NCI-H2029 (cell line): ENCODE results near the gene MAPK4.

ENCODE experiments used
- DNase-seq: peaks from one replicate; lab custom pipeline; 2025; lab: John Stamatoyannopoulos, UW

Gene MAPK4

DNA sequence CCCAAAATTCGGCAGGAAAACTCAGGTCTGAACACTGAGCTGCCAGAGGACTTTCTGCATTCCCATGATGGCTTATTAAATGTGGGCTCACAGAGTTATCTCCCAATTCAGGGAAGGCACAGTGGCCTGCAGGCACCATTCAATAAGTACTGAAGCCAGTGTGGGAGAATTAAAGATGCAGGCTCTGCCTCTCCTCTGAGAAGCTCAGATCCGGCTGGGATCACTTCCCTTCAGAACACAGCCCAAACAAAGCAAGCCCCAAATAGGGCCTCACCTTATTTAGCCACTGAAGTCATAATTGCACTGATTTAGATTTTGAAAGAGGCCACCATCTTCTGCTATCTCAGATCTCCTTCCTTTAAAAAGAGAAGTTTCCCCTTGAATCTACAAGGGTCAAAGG, 94.3 kb downstream of the MAPK4 start:
- no peak for DNase-seq

DNA sequence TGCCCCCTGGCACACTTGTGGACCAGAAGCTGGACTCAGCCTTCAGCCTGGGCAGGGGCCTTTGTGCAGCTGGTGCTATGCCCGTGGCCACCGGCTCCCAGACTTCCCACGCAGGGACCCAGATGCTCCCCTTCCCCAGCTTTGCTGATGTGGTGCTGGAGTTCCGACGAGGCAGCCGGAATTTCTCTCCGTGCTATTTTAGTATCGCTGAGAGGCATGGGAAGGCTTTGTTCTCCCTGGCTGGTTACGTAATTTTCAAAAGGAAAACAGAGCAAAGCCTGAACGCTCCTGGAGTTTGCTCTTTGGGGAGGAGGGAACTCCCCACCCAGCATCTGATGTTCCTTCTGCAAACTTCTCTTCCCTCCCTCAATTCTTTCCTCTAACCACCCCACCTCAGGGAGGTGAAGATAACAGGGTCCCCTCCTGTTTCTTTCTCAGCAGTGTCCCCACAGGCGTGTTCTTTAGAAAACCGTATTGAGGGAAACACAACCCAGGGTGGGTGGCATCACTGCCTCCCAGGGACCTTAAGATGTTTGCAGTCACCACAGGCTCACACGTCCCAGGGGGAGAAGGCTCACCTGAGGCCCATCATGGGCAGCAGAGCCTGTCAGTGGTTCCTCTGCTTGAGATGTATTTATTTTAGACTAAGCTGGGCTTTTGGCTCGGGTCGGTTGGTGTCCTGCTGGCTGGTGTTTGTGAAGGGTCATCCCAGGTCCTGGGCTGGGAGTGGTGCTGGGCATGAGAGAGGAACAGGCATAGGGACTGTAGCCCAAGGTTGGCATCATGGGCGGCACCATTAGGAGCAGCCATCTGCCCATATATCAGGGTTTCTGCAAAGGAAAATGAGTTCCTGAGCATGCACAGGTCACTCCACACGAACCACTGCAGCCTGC, 95.0 kb downstream of the MAPK4 start:
- DNase-seq: no peak

DNA sequence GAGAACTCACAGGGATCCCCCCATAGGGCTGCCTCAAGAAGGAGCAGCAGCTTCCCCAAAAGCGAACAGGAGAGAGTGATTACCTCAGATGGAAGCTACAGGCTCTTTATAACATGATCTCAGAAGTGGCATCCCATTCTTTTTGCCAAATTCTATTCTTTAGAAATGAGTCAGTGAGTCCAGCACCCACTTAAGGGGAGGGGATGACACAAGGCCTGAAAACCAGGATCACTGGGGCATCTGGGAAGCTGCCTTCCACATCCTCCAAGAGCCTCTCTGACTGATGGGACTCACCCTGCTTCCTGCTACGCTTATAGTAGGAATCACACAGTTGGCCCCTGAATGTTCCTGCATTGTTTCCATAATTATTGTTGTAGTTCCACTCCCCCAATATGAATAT, 96.5 kb downstream of the MAPK4 start:
- no peak for DNase-seq

DNA sequence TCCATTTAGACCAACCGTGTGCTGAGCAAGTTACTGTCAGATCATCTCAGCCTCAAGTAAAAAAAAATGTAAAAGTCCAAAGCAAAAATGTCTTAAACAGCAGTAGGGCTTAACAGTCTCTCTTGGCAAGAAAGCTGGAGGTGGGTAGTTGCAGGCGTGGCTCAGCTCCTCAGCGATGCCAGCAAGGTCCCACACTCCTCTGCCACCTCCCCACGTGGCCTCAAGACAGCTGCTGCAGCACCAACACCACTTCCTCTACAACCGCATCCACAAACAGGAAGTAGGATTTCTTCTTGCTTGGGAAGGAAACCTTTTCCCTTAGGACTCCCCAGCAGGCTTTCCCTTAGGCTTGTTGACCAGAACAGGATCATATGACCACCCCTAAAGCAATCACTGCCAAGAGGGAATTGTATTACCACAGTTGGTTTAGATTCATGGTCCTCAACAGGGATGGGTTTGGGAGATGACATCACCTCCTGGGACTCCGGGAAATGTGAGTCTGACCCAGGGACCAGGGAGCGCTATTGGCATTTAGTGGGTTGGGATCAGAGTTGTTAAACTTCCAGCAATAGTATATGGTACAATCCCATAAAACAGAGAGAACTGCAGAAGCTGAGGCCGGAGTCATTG, 97.1 kb downstream of the MAPK4 start:
- DNase-seq: no peak

DNA sequence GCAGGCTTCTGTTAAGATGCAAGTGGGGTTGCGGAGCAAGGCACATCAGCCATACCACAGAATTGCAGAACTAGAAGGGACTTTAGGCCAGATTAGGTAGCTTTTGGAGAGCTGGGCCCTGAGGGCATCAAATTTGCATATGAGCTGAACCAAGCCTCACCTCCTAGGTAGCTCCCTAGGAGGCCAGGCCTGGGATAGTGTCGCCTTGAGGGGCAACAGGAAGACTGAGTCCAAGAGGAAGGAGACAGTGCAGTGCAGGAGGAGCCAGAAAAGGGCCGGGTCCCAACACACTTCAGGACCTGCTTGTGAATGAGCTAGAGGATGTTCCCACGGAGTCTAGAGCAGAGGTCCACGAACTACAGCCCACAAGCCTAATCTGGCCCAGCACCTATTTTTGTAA, 98.7 kb downstream of the MAPK4 start:
- no peak for DNase-seq

DNA sequence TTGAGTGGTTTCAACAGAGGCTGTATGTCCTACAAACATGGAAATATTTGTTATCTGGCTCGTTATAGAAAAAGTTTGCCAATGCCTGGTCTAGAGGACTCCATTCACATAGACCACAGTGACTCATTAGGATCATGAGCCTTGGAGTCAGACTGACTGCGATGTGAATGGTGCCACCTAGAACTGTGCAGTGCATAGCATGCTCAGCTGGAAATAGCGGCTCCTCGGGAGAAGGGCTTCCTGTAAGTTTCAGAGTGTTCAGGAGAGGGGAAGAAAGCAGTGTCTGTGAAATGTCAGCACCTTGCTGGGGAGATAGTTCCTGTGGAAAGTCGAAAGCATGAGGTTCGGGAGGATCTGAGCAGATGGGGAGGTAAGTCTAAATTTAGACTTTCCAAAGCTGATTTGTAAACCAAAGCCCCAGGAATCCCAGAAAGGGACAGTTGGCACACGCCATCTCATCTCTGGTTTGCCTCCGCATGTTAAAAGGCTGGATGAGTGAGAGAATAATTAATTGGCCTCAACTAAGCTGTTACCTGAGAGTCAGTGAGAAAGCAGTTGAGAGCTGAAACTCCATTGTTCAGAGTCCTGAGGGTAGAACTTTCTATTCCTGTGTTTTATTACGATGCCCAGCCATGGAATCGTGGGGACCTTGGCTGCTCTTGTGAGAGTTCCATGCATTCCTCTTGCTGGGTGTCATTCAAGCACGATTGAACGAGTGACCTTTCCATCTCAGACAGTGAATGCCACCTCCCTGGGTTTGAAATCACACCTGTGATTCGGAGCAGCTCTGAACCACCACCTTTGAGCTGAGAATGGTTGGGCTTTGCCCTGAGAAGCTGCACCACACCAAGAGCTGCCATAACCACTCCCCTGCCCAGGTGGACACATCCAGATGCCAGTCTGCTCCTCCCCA, 99.5 kb downstream of the MAPK4 start:
- no peak for DNase-seq

DNA sequence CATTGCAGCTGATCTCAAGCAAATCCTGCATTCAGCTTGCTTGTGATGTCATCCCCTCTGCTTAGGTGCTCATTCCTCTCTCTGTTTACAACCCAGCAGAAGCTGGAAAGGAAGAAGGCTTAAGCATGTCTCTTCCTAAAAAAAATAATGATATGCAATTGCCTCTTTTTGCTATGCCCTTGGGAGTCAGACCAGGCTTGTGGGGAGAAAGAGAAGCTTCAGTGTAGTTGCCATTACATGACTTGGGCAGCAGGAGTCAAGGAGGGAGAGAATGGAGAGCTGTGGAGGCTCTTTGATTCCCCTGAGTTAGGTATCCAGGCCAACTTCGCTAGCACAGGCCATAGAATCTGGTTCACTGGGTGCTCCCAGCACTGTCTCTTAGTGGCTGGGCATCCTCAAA, 101.1 kb downstream of the MAPK4 start:
- DNase-seq: no peak

DNA sequence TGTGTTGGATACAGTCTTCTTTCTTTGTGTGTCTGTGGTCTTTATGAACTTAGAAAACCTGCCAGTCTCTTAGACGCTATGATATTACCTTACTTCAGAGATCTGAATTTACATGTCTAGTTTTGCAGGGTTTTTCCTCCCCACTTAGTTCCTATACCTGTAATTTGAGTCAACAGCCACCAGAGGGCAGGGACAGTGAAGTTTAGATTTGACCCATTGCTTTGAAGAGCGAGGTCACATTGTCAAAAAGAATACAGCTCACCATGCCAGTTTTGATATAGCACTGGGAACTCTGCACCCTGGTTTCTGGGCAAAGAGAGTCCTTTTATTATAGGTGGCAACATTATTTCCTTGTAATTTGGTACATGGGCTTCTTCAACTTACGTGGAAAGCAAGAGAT, 102.3 kb downstream of the MAPK4 start:
- no peak for DNase-seq

DNA sequence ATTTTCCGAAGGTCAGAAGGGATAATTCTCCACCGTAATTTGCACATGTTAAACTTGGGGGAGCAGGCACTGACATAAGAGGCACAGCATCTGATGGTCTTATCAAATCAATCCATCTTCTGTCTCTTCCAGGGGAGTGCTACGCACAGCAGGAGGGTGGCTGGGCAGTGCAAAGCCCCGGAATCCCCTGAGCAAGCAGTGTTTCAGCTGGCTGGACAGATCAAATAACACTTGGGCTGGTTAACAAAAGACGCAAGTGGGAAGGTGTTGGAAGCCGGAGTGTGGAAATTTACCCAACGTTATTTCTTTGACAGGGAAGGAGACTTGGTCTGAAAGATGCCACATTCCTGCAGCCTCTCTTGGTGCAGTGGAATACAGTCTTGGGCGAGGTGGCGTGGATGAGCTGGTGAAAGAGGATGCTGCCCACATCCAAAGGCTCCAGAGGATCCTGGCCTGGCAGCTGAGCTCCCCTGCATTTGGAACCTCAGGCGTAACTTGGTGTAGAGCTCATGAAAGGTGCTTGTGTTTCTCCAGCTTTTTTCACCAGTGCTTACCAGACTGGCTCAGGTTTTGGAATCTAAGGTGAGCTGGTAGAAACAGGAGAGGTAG, 103.0 kb downstream of the MAPK4 start:
- no peak for DNase-seq

DNA sequence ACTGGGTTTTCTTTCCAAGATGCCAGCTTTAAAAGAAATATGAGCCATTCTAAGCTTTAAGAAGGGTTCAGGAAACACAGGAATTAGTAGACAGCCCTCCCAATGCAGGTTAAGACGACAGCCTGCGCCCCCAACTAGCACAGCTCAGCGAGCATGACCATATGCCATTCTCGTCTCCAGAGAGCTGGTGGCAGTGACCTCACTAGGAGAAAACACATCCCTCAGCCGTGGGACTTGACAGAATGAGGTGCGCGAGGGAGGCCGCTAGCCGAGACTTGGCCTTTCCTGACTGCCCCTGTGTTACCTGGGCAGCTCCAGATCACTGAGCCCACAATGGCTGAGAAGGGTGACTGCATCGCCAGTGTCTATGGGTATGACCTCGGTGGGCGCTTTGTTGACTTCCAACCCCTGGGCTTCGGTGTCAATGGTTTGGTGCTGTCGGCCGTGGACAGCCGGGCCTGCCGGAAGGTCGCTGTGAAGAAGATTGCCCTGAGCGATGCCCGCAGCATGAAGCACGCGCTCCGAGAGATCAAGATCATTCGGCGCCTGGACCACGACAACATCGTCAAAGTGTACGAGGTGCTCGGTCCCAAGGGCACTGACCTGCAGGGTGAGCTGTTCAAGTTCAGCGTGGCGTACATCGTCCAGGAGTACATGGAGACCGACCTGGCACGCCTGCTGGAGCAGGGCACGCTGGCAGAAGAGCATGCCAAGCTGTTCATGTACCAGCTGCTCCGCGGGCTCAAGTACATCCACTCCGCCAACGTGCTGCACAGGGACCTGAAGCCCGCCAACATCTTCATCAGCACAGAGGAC, 103.9 kb downstream of the MAPK4 start:
- DNase-seq: no peak

DNA sequence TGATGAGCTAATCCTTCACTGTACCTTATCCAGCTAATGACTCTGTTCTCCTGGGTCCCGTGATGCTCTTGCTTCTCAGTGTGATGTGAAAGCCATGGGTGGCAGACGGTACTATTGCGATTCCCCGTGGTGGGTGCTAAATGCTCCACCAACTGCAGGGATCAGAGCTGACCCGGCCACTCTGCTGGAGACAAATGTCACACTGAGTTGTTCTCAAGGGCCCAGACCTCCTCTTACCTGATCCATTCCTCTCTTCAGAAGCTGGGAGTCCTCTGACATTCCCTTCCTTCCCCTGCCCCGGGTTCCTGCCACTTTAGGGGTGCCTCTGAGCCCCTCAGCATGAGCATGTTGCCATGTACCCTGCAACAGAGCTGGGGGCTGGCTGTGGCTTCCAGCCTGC, 105.1 kb downstream of the MAPK4 start:
- DNase-seq: no peak

DNA sequence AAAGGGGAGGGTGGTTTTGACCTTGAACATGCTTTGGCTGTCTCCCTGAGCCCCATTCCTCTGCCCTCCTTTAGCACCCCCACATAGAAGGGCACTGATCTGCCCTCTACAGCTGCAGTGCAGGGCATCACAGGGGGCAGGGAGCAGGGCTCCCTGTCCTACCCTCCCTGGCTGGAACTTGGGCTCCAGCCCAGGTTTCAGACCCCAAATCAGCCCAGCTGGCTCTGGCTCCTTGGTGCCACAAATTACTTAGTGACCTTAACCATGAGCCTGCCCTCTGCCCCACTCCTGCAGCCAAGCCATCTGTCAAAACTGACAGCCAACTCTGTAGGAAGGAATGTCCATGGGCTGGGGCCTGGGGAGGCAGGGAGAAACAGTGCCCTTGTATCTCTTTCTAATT, 105.6 kb downstream of the MAPK4 start:
- DNase-seq: no peak

DNA sequence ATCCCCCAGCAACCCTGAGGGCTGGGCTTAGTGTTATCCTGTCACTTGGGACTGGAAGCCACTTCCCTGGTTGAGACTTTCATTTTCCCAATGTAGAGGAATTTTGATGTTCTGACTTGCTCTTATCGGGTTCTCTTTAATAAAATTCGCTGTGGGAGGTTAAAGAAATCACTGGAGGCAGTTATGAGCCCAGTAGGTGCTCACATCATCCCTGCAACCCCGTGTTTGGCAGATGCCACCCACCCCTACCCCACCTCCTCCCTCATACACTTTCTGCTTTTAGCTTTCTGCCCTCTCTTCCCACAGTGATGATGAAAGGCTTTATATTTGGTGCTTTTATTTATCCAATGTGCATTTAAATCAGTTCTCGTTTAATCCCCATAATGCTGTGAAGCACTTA, 106.6 kb downstream of the MAPK4 start:
- no peak for DNase-seq

DNA sequence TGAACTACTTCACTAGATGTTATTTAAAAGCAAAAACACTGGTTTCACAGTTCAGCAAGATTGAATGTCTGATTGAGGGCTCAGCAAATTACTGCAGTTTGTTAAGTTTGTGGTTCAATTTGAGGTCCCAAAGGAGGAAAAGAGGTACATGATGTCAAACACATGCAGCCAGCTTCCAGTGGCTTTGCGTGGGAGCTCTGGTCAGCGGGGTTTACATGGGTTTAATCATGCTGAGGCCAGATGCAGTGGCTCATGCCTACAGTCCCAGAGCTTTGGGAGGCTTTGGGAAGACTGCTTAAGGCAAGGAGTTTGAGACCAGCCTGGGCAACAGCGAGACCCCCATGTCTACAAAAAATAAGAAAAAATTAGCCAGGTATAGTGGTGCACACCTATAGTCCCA, 111.5 kb downstream of the MAPK4 start:
- DNase-seq: no peak

DNA sequence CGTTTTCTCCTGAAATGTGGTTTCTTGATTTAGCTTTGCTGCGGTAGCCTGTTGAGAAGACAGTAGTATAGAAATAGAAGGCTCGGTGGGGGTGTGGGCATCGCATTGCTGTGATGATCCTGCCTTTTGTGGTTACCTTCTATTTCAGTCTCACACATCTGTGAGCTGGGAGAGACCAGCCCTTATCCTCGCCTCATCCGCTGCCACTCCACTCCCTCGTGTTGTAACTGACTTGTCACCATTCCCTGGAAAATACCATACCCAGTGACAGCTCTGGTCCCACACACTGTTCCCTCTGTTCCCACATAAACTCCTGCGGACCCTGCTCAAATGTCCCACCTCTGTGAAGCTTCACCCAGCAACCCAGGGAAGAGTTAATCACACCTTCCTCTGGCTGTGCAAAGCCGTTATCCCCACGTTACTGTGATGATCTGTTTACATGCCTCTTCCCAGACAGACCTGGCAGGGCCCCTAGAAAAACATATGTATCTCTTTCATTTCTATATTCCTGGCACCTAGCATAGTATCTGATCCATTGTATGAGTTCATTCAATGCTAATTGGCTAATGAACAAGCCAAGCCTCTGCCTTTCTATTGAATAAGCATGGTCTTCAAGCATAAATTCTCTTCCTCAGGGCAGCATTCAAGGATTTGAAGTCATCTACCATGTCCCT, 114.6 kb downstream of the MAPK4 start:
- peak; percentile 50 for DNase-seq

DNA sequence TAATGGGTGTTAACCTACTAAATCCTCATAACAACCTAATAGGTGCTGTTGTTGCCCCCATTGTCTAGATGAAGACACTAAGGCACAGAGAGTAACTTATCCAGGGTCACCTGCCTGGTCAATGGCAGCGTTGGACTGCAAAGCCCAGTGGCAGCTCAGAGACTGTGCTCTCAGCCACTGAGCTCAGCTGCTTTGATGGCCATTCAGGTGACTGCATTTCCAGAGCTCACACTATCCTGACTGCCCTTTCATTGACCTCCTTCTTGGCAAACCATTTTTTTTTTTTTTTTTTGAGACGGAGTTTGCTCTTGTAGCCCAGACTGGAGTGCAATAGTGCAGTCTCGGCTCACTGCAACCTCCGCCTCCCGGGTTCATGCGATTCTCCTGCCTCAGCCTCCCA, 115.2 kb downstream of the MAPK4 start:
- no peak for DNase-seq

DNA sequence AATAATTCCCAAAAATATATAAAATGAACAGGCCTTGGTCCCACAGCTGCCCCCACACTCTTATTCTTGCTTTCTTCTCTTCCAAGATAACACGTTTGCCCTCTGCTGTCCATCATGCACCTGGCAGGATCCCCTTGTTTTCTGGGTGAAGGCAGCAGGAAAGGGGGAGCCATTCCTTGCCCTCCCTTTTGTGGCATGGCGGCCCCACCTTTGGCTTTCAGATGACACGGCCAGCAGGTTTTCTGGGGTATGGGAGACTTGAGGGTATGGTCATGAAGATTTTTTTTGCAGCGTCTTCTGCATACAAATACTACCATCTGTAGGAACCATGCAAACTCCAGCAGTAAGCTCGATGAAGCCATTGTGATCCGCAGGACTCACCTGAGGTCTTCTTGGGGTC, 118.8 kb downstream of the MAPK4 start:
- no peak for DNase-seq

DNA sequence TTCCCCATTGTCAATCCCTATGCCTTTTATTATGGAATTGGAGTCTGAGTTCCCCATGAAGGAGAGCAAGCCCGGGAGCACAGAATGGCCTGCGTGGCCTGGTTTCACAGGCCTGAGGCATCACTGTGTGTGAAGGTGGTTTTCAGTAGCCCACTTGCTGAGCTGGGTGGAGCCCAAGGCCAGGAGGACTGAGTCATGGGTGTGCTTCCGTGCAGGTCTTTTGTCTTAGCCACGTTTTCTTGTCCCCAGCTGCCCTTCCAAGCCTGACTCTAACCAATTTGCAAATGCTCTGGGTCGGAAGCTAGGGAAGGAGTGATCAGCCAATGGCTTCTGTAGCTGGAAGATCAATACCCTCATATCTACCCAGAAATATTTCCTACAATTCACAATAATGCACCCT, 119.2 kb downstream of the MAPK4 start:
- DNase-seq: no peak

DNA sequence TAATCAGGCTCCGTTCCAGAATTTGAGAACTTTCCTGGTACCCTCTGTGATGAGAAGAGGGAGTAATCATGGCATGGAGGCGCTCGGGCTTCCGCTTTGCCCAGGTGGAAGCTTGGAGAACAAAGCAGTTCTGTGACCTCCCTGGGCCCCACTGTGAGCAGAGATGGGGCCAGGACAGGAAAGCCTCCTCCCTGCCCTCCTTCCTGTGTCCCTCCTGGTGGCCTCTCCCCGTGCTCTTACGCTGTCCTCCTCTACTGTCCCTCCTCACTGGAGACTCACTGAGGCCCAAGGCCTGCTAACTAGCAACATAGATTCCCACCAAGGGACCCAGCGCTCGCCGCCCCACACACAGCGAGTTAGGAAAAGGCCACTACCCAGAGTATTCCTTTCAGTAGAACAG, 119.8 kb downstream of the MAPK4 start:
- DNase-seq: no peak

DNA sequence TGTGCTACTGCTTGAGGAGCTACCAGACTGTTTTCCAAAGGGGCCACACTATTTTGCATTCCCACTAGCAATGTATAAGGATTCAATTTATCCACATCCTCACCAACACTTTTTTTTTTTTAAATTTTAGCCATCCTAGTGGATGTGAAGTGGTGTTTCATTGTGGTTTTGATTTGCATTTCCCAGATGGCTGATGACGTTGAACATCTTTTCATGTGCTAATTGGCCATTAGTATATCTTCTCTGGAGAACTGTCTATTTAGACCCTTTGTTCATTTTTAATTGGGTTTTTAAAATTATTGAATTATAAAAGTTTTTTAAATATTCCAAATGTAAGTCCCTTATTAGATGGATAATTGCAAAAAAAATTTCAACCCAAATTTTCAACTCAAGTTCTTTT, 121.1 kb downstream of the MAPK4 start:
- no peak for DNase-seq

DNA sequence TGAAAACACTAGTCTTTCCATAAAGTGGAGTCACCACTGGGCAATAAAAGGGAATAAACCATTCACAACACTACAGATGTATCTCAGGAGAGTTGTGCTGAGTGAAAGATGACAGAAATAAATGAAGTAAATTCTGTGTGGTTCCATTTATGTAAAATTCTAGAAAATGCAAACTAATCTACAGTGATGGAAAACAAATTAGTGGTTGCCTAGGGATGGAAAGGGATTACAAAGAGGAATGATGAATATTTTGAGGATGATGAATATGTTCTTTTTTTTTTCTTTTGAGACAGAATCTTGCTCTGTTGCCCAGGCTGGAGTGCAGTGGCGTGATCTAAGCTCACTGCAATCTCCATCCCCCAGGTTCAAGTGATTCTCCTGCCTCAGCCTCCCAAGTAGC, 123.0 kb downstream of the MAPK4 start:
- no peak for DNase-seq
